GM21423 (cell line): ENCODE results near the gene TMEM120B.

Experiments used
- ATAC-seq: cut with Tn5 transposase; IDR thresholded peaks from one replicate; pipeline ENCODE4 v1.9.1; 2021; ENCODE audit warnings: mild to moderate bottlenecking, moderate library complexity; ENCODE audit not compliant: unreplicated experiment

The TMEM120B gene

GRCh38 chr12:121770388-121770787 lies 57.8 kb downstream of the TMEM120B start:
- ATAC-seq: no peak

- ATAC-seq: no peak
These were observed 58.5 kb downstream of the TMEM120B start for GRCh38 chr12:121770813-121771625.

DNA sequence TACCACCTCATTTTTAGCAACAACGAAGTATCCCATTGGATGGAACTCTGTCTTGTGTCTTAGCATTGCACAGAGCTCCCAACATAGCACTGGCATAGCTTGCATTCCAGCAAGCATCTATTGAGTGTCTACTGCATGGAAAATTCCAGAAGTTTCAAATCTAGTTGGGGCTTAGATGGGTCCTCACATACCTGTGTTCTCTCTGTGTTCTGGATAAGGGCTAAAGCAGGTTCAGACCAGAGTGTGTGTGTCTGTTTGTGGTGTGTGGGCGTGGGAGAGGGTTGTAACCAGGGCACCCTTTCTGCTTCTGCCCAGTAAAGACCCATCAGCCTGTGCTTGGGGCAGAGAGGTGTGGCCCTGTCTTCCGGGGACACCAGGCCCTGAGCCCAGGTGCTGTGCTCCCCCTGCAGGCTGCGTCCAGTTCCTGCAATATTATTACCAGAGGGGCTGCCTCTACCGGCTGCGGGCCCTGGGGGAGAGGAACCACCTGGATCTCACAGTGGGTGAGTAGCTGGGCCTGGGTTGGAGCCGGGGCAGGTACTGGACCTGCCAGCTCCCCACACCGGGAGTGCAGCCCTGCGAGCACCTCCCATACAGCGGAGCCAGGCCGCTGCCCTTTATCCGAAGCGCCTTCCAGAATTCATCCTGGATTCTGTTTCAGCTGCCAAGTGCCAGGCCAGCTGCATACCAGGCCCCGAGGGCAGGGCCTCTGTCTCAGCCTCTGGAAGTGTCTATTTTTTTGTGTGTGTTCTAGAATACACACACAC lies 60.6 kb downstream of the TMEM120B start:
- ATAC-seq: peak; percentile 82

DNA sequence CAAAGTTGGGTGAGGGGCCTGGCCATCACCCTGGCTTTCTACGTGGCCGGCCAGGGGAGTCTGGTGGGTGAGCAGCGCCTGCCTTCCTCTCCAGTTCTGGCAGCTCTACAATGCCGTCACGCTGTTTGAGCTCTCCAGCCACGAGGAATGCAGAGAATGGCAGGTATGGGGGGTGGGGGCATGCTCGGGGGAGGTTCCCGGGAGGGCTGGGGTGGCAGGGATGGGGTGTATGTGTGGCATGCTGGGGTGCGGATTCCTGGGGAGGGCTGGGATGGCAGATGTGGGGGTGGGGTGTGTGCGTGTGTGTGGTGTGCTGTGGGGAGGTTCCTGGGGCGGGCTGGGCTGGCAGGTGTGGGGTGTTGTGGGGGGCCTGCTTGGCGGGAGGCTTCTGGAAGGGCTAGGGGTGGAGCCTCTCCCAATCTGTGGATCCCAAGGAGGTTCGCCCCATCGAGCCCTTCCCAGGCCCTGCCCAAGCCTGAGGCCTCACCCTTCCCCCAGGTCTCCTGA lies 62.5 kb downstream of the TMEM120B start:
- ATAC-seq: no peak

DNA sequence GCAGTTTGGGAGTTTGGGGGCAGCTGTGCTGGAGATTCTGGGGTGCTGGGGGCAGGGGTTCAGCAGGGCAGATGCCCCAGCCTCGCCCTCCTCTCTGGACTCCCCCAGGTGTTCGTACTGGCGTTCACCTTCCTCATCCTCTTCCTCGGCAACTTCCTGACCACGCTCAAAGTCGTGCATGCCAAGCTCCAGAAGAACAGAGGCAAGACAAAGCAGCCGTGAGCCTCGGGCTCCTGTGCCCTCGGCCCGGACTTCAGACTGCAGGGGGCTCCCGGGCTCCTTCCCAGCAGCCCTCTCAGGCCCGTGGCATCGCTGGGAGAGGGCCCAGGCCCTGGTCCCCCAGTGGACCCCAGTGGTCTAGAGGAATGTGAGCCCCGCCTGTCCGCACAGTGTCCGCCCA lies 62.9 kb downstream of the TMEM120B start:
- no peak for ATAC-seq

GRCh38 chr12:121776190-121777098 lies 63.9 kb downstream of the TMEM120B start:
- no peak for ATAC-seq

DNA sequence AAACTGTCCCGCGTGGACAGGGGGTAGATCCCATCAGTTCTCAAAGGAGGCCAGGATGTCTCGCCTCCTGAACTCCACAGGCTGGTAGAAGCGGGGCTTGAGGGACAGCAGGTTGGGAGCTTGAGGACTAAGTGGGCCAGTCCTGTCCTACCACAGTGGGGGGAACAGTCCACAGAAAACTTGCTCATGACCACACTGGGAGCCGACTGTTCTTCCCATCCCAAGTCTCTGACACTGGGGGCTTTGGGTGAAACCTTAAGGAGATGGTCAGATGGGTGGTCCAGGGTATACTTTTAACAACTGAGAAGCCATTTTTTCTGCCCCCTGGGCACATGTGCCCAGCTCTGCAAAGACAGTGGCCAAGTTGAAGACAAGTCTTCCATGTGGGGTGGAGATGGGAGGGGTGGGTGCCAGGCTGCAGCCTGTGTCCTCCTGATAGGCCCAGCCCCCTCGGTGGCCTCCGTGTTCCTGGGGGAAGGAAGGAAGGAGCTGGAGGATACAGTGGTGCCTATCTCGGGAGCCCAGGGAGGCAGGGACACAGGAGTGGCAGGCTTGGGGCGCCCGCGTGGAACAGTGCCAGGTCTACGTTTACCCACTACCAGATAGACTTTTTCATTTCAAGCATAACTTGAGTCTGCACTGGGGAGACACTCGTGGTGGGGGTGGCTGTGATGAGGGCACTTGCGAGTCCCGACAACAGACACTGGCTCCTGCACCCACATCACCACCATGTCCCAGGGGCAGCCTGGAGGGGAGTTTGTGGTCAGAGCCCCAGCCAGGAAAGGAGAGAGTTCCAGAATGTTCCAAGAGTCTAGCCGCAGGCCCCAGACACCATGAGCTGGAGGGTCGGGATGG lies 66.2 kb downstream of the TMEM120B start:
- ATAC-seq: no peak

DNA sequence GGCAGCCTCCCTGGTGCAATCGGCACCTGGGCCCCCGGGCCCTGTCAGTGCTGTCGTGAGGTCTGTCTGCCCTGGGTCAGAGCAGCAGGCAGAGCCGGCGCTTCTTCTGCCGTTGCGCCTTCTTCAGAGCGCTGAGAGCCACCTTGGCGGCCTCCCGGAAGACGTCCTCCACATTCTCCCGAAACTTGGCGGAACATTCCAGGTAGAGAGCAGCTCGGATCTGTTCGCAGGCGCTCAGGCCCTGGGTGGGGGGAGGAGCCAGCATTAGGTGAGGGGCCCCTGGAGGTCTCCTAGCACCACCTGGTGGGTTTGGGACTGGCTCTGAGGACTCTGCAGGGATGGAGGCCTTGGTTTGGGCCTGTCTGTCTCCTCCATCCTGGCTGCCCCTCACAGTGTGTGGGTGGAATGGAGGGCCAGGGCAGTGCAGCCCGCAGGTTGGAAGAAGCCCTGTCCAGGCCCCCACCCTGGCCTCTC lies 66.9 kb downstream of the TMEM120B start:
- no peak for ATAC-seq

DNA sequence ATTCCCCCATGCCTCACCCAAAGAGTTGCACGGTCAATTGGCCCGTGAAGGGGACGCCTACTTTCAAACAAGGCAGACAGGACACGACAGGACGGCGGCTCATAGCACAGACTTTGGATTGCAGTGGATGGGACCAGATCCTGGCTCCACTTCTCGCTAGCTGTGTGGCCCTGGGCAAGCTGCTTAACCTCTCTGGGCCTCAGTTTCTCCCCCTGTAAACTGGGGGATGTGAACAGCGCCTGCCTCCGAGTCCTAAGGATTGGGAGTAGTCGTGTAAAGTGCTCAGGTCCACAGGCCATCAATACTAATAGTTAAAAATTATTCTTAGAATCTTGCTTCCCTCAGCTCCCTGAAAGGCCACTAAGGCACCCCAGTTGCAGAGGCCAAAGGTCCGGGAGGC lies 67.9 kb downstream of the TMEM120B start:
- ATAC-seq: no peak

DNA sequence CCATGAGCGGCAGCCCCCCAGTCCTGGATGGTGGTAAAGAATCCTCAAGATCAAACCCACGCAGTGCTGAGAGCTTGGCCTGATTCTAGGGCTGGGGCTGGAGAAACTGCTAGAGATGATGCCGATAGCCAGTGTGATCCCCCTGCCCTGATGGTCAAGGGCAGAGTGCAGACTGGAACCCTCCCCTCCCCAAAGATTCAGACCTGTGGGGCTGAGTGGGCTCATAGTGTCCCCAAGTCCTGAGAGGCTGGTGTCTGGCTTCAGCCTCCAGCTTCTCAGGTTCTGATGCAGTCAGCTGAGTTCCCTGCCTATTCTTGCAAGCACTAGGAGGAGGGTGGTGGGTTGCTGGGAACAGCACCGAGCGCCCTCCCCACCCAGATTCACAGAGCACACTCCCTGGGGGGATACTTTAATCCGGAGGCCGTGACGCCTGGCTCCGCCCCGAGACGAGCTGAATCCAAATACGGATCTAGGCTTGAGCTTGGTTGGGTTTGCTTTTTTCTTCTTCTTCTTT lies 69.0 kb downstream of the TMEM120B start:
- peak; percentile 13 for ATAC-seq

GRCh38 chr12:121781998-121782979 lies 69.7 kb downstream of the TMEM120B start:
- ATAC-seq: peak; percentile 58

DNA sequence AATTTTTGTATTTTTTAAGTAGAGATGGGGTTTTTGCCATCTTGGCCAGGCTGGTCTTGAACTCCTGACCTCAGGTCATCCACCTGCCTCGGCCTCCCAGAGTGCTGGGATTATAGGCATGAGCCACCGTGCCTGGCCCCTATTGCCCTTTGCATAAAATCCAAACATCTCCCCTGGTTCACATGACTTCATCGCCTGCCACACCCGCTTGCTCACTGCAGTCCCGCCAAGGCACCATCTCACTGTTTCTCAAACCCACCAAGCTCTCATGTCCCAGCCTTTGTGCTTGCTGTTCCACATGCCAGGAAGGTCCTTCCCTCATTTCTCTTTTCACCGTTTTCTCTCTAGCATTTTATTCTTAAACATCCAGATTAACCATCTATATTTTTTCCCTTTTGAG lies 71.2 kb downstream of the TMEM120B start:
- no peak for ATAC-seq

GRCh38 chr12:121784460-121784859 lies 71.9 kb downstream of the TMEM120B start:
- ATAC-seq: no peak

DNA sequence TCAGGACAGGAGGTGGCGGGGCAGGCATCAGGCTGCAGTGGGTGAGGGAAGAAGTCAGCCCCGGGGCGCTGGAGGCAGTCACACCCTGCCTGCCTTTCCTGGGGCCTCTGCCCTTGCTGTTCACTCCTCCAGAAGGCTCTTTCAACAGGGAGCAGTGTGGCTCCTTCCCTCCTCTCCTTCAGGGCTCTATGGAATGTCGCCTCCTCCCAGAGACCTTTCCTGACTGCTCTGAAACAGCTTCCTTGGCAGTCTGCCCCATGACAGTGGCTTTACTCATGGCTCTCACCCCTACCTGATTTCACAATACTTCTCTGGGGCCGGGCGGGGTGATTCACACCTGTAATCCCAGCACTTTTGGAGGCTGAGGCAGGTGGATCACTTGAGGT lies 73.9 kb downstream of the TMEM120B start:
- no peak for ATAC-seq

DNA sequence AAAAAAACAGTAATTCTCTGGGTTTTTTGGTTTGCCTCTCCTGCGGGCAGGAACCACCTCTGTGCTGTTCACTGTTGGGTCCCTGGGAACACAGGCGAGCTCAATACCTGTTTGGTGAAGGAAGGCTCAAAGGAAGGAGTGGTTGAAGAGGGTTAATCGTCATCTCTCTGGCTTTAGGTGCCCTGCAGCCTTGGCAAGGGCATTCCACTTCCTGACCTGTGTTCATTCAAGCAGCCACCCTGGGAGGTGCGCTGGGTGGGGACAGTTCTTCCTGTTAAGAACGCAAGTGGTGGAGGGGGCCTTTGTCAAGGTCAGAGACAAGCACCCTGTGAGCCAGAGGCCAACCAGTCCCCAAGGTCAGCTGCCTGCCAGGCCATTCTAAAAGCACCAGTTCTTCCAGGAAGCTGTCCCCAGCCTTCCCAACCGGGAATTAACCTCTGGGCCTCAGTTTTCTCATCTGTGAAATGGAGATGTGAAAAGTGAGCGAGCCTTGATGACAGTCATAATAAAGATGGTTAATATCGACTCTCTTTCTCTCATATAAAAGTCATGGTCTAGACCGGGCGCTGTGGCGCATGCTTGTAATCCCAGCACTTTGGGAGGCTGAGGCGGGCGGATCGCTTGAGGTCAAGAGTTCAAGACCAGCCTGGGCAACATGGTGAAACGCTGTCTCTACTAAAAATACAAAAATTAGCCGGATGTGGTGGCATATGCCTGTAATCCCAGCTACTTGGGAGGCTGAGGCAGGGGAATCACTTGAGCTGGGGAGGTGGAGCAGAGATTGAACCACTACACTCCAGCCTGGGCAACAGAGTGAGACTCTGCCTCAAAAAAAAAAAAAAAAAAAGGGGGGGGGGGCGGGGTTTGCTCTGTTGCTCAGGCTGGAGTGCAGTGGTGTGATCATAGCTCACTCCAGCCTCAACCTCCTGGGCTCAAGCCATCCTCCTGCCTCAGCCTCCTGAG lies 74.8 kb downstream of the TMEM120B start:
- no peak for ATAC-seq

DNA sequence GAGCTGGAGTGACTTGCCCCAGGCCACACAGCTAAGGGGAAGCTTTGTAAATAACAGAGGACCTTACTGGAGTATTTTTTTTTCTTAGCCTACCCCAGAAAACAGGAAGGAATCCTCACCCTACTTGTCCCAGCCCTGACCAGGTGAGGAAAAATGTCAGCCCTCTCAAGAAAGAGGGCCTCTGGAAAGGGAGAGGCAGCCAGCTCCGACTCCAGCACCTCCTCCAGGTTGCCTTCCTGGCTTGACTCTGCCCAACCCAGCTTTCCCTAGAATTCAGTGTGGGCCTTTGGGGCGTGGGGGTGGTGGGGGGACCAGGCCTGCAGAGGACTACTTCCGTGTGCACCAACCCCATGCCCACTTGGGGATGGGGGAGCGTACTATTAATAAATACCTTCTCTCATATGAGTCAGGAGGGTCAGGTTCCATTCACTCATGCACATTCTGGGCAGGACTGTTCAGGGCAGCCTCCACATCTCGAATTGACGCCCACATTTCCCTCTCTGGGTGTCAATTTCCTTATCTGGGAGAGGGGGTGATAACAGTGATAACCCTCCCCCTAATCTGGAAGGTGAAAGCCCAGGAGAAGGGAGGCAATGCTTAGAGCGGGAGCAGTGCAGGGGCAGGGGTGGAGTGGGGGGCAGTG lies 75.7 kb downstream of the TMEM120B start:
- no peak for ATAC-seq

DNA sequence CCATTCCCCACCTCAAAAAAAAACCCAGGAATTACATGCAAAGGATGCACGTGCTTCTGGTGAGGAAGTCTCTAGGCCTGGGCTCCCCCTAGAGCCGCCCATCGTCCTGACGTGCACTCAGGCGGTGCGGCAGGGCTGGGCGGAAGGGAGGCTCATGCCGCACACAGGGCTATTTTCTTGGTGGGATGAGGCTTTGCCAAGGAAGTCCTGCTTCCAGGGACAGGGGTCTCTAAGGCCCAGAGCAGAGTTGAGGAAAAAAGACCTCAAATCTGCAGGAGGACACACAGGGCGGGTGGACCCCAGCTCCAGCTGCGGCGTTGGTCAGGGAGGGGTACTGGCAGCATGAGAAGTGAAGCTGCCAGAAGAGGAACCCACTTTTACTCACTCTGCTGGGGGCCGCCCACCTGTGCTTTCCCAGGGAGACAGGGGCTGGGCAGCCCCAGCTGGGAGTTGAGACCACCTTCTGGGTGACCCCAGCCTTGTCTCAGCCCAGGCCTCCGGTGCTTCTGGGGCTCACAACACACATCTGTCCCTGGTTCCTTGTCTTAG lies 76.8 kb downstream of the TMEM120B start:
- ATAC-seq: peak; percentile 7
